ENCODE measurements around the gene S1PR4. TPM values are rescaled to one million over a fixed set of nuclear protein-coding genes. Genes with fewer than 3 reads are reported as not detected.

The S1PR4 gene
- total RNA-seq, 2 donors from 2014 or later = 1.8 to 3.3 TPM

DNA sequence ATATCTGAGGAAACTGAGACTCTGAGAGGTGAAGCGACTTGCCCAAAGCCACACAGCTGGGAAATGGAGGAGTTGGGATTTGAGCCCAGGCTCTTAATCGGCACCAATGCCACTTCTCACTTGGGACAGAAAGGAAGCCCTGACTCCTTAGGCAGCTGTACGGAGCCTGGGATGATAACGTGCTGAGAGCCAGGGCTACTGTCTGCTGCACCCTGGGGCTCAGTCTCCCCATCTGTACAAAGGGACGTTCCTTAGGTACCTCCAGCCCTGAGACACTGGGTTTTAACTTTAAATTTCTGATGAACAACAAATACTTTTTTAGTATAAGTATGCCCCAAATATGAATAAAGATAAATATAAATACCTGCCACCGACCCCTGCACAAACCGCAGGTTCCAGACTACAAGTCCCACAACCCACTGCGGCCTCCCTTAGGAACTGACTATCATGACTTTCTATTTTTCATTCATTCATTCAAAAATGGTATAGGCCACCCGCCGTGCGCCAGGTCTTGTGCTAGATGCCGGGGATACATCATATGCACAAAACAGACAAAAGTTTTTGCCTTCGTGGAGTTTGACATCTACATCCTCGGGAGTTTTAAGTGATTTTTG is 6.4 kb downstream of the S1PR4 start:
- Histone ChIP-seq H3K27me3 (no peaks in the 10 kb centered on the region), H3K4me3 (peak overlapping the region in 1 of 2 donors; percentile 99), H3K27ac (peak overlapping the region in 3 of 4 donors; percentile 68 to 94 (median 91)), H3K36me3 (replicated peaks in 1 of 2; ENCODE audit: insufficient read depth in 1 of 2, low read depth in 2 of 2) (no peaks in the 10 kb centered on the region), H3K4me1 (peaks cover 35% of the 10 kb centered on the region), H3K9me3 (no peaks in the 10 kb centered on the region)
- intact Hi-C loops (cut with DNase I) = no loop called here
- WGBS, 2 donors = 10 to 16% methylated on average over 14 of the region's 14 CpGs
- peak; percentile 67 to 83 (median 78) for DNase-seq
- no peak for TF ChIP-seq POLR2A (IDR thresholded peaks at IDR 0.05)
- TF ChIP-seq, protein P1, sequence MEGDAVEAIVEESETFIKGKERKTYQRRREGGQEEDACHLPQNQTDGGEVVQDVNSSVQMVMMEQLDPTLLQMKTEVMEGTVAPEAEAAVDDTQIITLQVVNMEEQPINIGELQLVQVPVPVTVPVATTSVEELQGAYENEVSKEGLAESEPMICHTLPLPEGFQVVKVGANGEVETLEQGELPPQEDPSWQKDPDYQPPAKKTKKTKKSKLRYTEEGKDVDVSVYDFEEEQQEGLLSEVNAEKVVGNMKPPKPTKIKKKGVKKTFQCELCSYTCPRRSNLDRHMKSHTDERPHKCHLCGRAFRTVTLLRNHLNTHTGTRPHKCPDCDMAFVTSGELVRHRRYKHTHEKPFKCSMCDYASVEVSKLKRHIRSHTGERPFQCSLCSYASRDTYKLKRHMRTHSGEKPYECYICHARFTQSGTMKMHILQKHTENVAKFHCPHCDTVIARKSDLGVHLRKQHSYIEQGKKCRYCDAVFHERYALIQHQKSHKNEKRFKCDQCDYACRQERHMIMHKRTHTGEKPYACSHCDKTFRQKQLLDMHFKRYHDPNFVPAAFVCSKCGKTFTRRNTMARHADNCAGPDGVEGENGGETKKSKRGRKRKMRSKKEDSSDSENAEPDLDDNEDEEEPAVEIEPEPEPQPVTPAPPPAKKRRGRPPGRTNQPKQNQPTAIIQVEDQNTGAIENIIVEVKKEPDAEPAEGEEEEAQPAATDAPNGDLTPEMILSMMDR (IDR thresholded peaks at IDR 0.05) = no peak
- peak; percentile 60 for ATAC-seq

DNA sequence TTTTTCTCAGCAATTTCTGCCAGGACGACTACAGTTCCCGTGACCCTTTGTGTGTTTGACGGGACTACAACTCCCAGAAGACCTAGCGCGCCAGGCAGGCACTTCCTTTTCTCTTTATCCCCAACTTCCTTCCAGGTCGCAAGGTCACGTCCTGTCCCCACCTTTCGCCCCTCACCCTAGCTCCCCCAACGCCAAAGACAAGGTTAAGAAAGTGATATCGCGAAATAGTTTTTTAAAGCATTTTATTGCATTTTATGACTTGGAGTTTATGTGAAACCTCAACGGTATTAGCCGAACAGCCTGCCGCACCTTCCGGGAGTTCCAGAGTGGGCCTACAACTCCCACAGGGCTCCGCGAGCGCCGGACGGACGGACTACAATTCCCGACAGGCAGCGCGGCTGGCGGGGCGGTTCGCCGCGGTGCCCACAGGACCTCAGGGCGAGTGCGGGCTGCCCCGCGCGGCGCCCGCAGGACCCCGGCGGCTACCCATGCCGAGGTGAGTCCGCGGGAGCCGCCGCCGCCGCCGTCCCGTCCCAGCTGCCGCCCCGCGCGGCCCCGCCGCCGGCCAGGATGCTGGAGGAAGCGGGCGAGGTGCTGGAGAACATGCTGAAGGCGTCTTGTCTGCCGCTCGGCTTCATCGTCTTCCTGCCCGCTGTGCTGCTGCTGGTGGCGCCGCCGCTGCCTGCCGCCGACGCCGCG is 7.0 kb downstream of the S1PR4 start, which contains the start of gene NCLN:
TSS of gene NCLN (plus strand) at position 470 of the 699 bp plus-strand sequence. CDS start at position 571, 101 bp downstream.
- no peaks in the 10 kb centered on the region for H3K36me3 ChIP-seq (replicated peaks in 1 of 2; ENCODE audit: insufficient read depth in 1 of 2, low read depth in 2 of 2)
- peak; percentile 94 to 96 (median 96) for DNase-seq
- intact Hi-C loops (cut with DNase I) = no loop called here
- peak within 1 kb of the TSS; percentile 95 to 99 for H3K4me3 ChIP-seq
- whole genome bisulfite sequencing, 2 donors = 0% methylated on average over 21 to 56 of the region's 69 CpGs
- ATAC-seq = peak; percentile 96
- H3K27me3 ChIP-seq = no peaks in the 10 kb centered on the region
- peak within 1 kb of the TSS; percentile 64 to 94 (median 80) for H3K27ac ChIP-seq
- TF ChIP-seq, protein P1 (IDR thresholded peaks at IDR 0.05) = no peak
- TF ChIP-seq POLR2A (IDR thresholded peaks at IDR 0.05) = peak; percentile 15 to 35 (median 25)
- H3K4me1 ChIP-seq = peaks cover 37% of the 10 kb centered on the region
- H3K9me3 ChIP-seq = no peaks in the 10 kb centered on the region

DNA sequence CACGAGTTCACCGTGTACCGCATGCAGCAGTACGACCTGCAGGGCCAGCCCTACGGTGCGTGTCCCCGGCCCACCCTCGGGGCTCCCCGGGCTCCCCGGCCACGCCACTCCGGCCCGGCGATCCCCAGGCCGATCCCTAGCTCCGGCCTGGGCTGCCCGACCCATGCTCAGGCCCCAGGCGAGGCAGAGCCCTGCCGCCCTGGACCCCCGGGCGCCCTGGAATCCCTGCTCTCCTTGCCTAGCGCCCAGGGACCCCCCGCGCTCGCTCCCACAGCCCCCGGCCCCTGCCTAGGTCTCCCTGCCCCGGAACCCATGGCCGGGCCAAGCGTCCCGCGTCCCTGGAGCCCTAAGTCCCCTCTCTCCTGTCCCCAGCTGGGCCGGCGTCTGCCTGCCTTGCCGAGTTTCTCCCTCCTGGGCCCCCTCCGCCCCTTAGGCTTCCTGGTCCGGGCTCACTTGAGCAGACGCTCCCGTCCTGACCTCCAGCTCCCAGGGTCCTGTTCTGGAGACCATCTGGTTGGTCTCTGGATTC is 7.7 kb downstream of the S1PR4 start:
- Histone ChIP-seq H3K4me1 (peaks cover 37% of the 10 kb centered on the region), H3K9me3 (no peaks in the 10 kb centered on the region), H3K36me3 (replicated peaks in 1 of 2; ENCODE audit: insufficient read depth in 1 of 2, low read depth in 2 of 2) (no peaks in the 10 kb centered on the region), H3K27me3 (no peaks in the 10 kb centered on the region), H3K27ac (peak overlapping the region; percentile 50 to 94 (median 78)), H3K4me3 (peak overlapping the region; percentile 95 to 99)
- peak in 1 of 3 donors; percentile 3 for TF ChIP-seq POLR2A (IDR thresholded peaks at IDR 0.05)
- TF ChIP-seq, protein P1 (IDR thresholded peaks at IDR 0.05) = no peak
- intact Hi-C loops (cut with DNase I) = no loop called here
- ATAC-seq (peak; percentile 27), DNase-seq (peak in 1 of 4 donors; percentile 29)
- WGBS, 2 donors = 0 to 1% methylated on average over 2 to 33 of the region's 38 CpGs

DNA sequence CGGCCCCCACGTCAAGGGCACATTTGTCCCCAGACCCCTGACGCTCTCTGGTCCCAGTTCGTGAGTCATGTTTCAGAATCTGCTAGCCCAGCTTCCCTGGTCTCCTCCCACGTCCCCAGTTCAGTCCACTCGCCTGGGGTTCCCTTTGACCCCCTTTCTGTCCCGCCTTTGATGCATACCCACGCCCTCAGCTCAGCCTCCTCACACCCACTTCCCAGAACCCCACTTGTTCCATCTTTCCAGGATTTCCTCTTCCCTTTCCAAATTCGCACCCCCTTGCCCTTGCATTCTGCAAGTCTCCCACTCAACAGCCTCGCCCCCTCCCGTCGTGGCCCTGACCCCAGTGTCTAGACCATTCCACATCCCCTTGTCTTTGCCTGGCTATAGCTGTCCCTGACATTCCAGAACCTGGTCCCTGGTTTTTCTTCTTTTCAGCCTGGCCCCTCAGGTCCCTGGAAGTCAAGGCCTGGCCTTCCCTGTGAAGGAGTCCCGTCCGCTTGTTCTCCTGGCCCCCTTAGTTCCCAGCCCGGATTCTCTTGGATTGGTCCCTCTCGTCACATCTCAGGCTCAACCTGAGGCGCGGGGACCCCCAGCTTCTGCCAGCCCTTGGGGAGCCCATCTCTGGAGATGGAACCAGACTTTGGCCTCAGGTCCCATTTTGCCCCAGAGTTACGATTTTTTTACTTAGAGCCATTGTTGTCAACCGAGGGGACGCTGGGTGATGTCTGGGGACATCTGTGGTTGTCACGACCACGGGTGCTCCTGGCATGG is 8.5 kb downstream of the S1PR4 start:
- H3K9me3 ChIP-seq = no peaks in the 10 kb centered on the region
- no peaks in the 10 kb centered on the region for H3K27me3 ChIP-seq
- H3K4me1 ChIP-seq = peaks cover 37% of the 10 kb centered on the region
- TF ChIP-seq, protein P1 (IDR thresholded peaks at IDR 0.05) = no peak
- no peak for TF ChIP-seq POLR2A (IDR thresholded peaks at IDR 0.05)
- peak overlapping the region in 1 of 2 donors; percentile 99 for H3K4me3 ChIP-seq
- H3K36me3 ChIP-seq (replicated peaks in 1 of 2; ENCODE audit: insufficient read depth in 1 of 2, low read depth in 2 of 2) = no peaks in the 10 kb centered on the region
- no peak overlapping the region for H3K27ac ChIP-seq
- no peak for ATAC-seq
- intact Hi-C loops (cut with DNase I) = no loop called here
- DNase-seq = no peak
- WGBS, 2 donors = 54 to 60% methylated on average over 23 of the region's 23 CpGs
